A673 (cell line): ENCODE measurements around the gene EEF2K.

ENCODE experiments used
- CTCF ChIP-seq: fragments of 300-800, 200-600 bp; sonication (generic); conservative IDR thresholded peaks from 2 replicates; pipeline ENCODE4 v1.5.1; 2017; ENCODE audit warnings: low read depth, mild to moderate bottlenecking, antibody characterized with exemption, low read length, moderate library complexity, mixed read lengths
- EZH2 ChIP-seq: fragments of 200-600 bp; sonication (generic); IDR thresholded peaks from 2 replicates; pipeline ENCODE4 v1.6.1; 2017; ENCODE audit warnings: borderline replicate concordance, low read depth, mild to moderate bottlenecking, mixed read lengths, antibody characterized with exemption, low read length; ENCODE audit not compliant: poor library complexity, severe bottlenecking

DNA sequence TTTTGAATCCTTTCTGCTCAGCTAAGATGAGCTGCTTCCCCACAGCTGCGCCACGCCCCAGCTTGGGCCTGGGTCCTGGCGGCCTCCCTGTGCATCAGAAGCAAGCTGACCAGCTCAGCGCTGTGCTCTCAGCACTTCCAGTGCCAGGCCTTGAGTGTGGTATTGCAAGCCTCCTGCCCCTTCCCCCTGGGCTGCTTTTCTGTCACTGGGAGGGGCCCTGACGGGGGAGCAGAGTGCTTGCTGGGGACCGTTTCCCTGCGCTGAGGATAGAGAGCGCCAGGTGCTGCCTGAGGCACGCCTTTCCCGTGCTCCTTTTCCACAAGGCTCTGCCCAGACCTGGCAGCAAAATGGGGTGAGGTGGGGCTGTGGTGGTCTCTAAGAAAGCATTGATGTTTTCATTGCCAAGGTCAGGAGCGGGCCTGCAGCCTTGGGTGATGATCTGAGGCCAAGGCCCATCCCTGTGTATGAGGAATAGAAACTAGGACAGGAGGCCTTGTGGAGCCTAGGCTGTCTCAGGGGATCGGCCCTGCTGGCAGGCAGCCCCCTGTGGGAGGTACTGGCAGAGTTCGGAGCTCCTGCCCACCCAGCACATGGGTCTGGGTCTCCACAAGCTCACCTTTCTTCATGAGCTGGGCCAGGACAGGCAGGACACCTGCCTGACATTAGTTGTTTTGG, 120.8 kb downstream of the EEF2K start:
- TF ChIP-seq CTCF (no peak), EZH2 (no peak)
